GM21390 (cell line): ENCODE results near the gene PCGF6.
"Not testable (repeated sequence)": the region's sequence is repeated elsewhere in the genome, so short reads cannot be mapped to it uniquely, and the experiment has no call there.

Experiments used
- ATAC-seq: cut with Tn5 transposase; IDR thresholded peaks from one replicate; pipeline ENCODE4 v1.9.1; 2021; ENCODE audit not compliant: unreplicated experiment

Gene PCGF6

DNA sequence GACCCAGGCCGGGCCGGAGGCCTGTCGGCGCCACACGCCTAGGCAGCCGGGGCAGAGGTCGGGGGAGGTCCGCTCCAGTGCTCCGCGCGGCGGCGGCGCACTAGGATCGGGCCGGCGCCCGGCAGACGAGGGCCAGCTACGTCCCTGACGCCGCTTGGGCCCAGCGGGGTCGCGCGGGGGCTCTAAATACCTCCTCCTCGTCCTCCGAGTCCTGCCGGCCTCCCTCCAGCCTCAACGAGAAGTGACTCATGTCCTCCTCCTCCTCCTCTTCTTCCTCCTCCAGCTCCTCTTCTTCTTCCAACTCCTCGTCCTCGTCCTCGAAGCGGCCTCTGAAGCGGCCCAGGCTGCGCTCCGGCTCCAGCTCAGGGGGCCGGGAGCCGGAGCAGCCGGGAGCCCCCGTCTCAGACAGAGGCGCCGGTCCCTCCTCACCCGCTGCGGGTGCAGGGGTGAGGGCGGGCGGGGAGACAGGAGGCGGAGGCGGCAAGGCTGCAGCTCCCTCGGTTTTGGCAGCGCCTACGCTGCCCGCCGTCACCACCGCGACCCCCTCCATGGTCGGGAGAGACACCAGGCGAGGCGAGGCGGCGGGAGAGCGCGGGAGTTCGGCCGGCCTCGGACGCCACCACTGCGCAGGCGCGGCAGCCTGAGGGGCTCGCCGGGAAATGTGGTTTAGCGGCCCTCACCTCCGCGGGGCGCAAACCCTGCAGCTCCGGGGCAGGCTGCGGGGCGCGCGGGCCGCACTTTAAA, at the start of gene PCGF6:
PCGF6 (minus strand) TSS at position 624 of the 744 bp plus-strand sequence; CDS start at position 550, 74 bp downstream.
- ATAC-seq = peak; percentile 90

DNA sequence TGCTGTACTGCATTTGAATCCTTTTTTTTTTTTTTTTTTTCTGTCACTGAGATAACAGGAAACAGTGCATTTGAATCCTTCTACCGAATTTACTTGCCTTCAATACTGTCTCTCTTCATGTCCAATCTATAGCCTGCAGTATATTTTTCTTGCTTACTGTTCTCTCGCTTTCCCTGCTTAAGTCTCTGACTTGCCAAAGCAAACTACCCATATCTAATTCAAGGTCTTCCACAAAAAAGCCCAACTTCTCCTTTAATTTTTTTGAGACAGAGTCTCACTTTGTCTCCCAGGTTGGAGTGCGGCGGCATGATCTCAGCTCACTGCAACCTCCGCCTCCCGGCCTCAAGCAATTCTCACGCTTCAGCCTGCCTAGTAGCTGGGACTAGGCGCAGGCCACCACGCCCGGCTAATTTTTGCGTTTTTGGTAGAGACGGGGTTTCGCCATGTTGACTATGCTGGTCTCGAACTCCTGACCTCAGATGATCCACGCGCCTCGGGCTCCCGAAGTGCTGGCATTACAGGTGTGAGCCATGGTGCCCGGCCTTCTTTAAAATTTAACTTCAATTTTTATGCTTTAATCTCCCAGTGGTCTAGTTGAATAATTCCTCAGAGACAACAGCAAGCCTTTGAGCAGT, 46.4 kb upstream of the PCGF6 start:
- ATAC-seq = no peak

GRCh38 chr10:103396789-103397087, 45.8 kb upstream of the PCGF6 start:
- ATAC-seq = no peak

DNA sequence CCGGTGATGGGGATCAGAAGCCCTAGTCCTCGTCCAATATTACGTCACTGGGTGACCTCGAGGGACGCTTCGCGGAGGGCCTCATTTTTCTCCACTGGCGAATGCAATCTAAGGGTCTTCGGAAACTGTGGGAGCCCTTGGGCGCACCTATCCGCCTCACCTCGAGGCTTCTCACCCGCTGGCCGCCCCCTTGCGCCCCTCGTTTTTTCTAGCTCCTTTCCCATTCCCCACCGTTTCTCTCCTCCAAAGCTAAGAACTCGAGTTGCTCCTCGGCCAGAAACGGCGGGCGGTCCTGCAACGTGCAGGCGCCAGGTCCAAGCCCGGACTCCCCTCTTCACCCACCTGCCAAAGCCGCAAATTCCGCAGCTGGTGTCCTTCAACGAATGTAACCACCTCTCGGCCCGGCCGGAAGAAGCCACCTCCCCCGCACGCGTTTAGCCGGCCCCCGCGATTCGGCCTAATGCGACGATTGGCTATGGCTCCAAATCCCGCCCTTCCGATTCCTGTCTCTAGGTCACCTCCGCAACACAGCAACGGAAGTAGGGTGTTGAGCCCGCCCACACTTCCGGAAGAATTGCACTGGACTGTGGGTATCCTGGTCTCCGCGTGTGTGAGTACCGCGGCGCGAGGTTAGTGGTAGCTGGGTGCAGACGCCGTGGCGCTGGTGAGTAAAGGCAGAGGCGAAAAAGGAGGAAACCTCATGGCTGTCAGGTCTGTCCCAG, 45.3 kb upstream of the PCGF6 start, which contains the start of the genes ATP5MK and PDCD11:
ATP5MK (minus strand) TSS at position 409 of the 722 bp plus-strand sequence. CDS start 4,018 bp downstream, outside the sequence.
PDCD11 (plus strand) TSS at position 560 of the 722 bp plus-strand sequence. CDS start 1,801 bp downstream, outside the sequence.
- ATAC-seq = peak; percentile 100

DNA sequence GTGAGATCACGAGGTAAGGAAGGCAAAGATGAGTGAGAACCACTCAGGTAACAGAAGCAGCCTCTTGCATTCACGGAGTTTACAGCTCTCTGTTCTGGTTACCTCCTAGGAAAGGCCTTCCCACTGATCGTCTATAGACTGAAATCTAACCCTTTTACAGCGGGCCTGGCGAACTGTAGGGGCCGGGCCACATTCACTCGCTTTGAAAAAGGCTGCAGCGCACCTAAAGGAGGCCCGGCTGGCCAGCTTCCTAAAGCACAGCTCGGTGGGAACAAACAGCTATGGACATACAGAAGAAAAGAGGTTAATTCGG, 44.8 kb upstream of the PCGF6 start:
- ATAC-seq = no peak

DNA sequence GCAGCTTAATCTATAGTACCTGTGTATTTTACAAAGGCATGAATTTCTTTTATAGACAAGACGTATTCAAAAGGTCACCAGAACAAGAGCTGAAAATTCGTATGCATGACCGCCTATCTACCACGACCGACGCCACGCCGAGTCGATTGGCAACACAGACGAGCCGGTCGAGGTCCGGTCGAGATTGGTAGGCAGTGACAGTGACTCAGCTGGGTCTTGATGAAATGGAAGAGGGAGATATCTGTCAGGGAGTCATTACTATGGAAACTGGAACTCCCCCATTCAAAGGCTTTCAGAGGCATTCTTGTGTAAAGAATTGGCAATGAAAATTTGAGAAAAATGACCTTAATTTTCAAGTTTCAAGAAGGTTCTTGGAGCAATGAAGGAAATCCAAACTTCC, 43.2 kb upstream of the PCGF6 start:
- ATAC-seq = no peak

DNA sequence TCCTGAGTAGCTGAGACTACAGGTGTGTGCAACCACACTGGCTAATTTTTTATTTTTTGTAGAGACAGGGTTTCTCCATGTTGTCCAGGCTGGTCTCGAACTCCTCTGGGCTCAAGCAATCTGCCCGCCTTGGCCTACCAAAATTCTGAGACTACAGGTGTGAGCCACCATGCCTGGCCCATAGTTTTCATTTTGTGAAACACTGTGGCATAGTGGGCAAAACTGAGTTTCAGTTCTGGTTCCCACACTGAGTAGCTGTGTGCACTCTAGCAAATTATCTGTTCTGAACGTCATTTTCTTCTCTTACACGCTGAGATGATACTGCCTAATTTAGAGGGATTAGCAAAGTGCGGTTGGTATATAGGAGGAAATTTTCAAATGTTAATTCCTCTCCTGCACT, 31.8 kb upstream of the PCGF6 start:
- ATAC-seq = no peak

GRCh38 chr10:103374263-103374662, 23.3 kb upstream of the PCGF6 start:
- ATAC-seq = no peak

- no peak for ATAC-seq
Observed at GRCh38 chr10:103373544-103373943, 22.6 kb upstream of the PCGF6 start.

GRCh38 chr10:103367782-103368518, 17.0 kb upstream of the PCGF6 start, which contains the start of gene TAF5:
TSS of gene TAF5 (plus strand) at chr10:103367976. CDS start at chr10:103367990, 14 bp downstream.
- peak; percentile 50 for ATAC-seq

GRCh38 chr10:103367379-103367781, 16.4 kb upstream of the PCGF6 start:
- ATAC-seq = no peak

DNA sequence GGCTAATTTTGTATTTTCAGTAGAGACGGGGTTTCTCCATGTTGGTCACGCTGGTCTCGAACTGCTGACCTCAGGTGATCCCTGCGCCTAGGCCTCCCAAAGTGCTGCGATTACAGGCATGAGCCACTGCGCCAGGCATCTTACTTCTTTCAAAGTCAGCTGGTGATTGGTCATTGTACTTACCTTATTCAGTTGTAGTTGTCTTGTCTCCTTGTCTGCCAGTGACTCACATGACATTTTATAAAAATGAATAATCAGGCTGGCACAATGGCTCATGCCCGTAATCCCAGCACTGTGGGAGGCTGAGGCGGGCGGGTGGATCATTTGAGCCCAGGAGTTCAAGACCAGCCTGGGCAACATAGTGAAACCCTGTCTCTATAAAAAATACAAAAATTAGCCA, 9.9 kb upstream of the PCGF6 start:
- ATAC-seq = not testable (repeated sequence)

GRCh38 chr10:103359493-103359892, 8.6 kb upstream of the PCGF6 start:
- ATAC-seq = not testable (repeated sequence)

DNA sequence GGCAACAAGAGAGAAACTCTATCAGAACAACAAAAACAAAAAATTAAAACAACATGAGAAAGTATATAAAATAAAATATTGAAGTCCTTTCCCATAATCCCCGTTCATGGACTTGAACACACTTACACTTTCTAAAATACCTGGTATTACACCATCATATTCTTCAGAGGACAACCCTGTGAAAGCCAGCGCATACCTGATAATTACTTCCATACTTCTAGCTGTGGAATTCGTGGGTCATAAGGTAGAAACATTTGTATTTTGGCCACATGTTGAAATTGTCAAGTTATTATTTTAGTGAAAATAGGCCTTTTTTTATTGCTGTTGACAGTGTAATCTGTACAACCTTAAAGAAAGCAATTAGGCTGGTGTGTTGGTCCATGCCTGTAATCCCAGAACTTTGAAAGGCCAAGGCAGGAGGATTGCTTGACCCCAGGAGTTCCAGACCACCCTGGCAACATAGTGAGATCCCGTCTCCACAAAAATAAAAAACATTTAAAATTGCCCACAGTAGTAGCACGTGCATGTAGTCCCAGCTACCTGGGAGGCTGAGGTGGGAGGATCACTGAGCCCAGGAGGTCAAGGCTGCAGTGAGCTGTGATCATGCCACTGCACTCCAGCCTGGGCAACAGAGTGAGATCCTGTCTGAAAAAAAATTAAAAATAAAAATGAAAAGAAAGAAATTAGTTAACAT, 5.1 kb upstream of the PCGF6 start:
- no peak for ATAC-seq

DNA sequence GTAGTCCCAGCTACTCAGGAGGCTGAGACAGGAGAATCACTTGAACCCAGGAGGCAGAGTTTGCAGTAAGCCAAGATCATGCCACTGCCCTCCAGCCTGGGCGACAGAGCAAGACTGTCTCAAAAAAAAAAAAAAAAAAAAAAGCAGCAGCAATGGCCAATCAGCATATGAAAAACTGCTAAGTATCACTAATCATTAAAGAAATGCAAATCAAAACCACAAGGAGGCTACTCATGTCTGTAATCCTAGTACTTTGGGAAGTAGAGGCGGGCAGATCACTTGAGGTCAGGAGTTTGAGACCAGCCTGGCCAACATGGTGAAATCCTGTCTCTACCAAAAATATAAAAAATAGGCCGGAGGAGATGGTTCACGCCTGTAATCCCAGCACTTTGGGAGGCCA, 3.6 kb upstream of the PCGF6 start:
- ATAC-seq = not testable (repeated sequence)

DNA sequence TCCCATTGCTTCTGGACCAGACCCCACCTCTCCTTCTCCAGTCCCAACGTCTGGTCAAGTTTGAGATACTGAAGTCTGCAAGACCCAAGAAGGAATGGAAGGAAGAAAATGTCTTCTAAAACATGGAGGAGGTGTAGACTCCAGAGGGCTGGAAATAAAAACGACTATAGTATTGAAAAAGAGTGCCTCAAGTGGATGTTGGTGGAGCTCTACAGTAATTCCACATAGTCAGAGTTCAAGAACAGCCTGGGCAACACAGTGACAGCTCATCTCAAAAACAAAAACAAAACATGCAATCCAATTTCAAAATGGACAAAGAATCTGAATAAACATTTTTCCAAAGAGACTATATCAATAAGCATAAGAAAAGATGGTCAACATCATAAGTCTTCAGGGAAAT, 2.3 kb upstream of the PCGF6 start:
- no peak for ATAC-seq

GRCh38 chr10:103350175-103350516, 794 bp downstream of the PCGF6 start:
- ATAC-seq = no peak

- no peak for ATAC-seq
Observed at GRCh38 chr10:103336370-103336769, 14.6 kb downstream of the PCGF6 start.

DNA sequence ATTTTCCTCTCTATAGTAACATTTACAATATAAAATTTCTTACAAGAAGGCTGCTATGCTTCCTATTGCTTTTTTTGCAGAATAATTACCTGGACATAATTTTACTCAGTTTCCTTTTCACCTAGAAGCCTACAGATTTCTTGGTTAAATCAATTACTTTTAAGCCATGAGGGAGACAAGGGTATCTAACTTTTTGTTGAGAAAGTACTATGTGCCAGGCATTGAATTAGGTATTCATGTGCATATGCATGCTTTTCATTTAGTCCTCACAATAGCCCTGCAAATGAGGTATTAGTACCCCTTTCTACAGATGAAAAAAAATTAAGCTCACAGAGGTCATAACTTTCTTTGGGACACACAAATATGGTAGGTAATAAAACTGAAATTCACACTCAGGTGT, 16.4 kb downstream of the PCGF6 start:
- no peak for ATAC-seq

GRCh38 chr10:103333934-103334520, 16.9 kb downstream of the PCGF6 start:
- no peak for ATAC-seq
